Gastrocnemius medialis (tissue), 4 donors: ENCODE data around the gene ELAVL1. TPM values are rescaled to one million over a fixed set of nuclear protein-coding genes. Genes with fewer than 3 reads are reported as not detected.

Experiments used
- ATAC-seq, 2 donors: fragments of 150-250 bp; one replicate each; pipeline ENCODE4 v1.9.1; 2016
- DNase-seq, 2 donors: peaks; one replicate each; pipeline ENCODE4 v3.0.0-alpha.2; 2019
- H3K27ac ChIP-seq, 4 donors: fragments of 200-600 bp; sonication (generic); 1 replicate in 1 of 4; 2 replicates in 3 of 4; pipeline ENCODE4 v1.5.1; 2016 to 2018; ENCODE audit warnings: mild to moderate bottlenecking in 2 of 4, moderate library complexity in 1 of 4
- H3K27me3 ChIP-seq, 3 donors: fragments of 200-600 bp; sonication (generic) in 2 of 3; 1 replicate in 1 of 3; 2 replicates in 2 of 3; pipeline versions ENCODE4 v1.5.1 to v1.6.0; 2016 to 2019; ENCODE audit warnings: mild to moderate bottlenecking in 1 of 3, moderate library complexity in 1 of 3
- H3K36me3 ChIP-seq, 2 donors: fragments of 200-600 bp; sonication (generic) in 1 of 2; one replicate each; pipeline ENCODE4 v1.5.1; 2017 to 2018
- H3K4me1 ChIP-seq, 2 donors: fragments of 200-600 bp; sonication (generic) in 1 of 2; one replicate each; pipeline ENCODE4 v1.5.1; 2016 to 2017; ENCODE audit warnings: mild to moderate bottlenecking in 2 of 2
- H3K4me3 ChIP-seq, 4 donors: fragments of 200-600 bp; sonication (generic) in 3 of 4; 1 replicate in 1 of 4; 2 replicates in 3 of 4; pipeline ENCODE4 v1.5.1; 2016 to 2019; ENCODE audit warnings: mild to moderate bottlenecking in 2 of 4
- H3K9me3 ChIP-seq, 3 donors: fragments of 200-600 bp; sonication (generic) in 2 of 3; 1 replicate in 1 of 3; 2 replicates in 2 of 3; pipeline ENCODE4 v1.5.1; 2016 to 2019
- CTCF ChIP-seq, 5 experiments: fragments of 450-650 bp in 3 of 5; fragments of 200-600 bp in 2 of 5; sonication (generic) in 2 of 5; IDR thresholded peaks in 4 of 5; conservative IDR thresholded peaks in 1 of 5; 1 replicate in 4 of 5; 2 replicates in 1 of 5; pipeline ENCODE4 v1.5.1; 2016 to 2019; ENCODE audit warnings: antibody characterized with exemption in 5 of 5, mild to moderate bottlenecking in 3 of 5, moderate library complexity in 3 of 5
- POLR2A ChIP-seq, 2 donors: fragments of 450-650 bp; IDR thresholded peaks; one replicate each; pipeline ENCODE4 v1.6.1; 2017; ENCODE audit warnings: antibody characterized with exemption in 2 of 2, mild to moderate bottlenecking in 2 of 2, moderate library complexity in 2 of 2
- in situ Hi-C, 4 donors: fragments of 200-750 bp; cut with MboI; loops; one replicate each; pipeline versions ENCODE4 v1.15.0 to v1.8.0; 2017; ENCODE audit warnings: low sequenced_read_pairs in 4 of 4
- intact Hi-C: fragments of 100-400 bp; cut with DNase I; formaldehyde crosslinking; loops from one replicate; pipeline ENCODE4 v1.15.1; 2023; ENCODE audit warnings: low total_unique reads
- total RNA-seq, 4 donors: library from RNA; depleted of rRNA; stranded (reverse); fragments of >200 nt; gene quantifications; one replicate each; pipeline versions ENCODE4 v1.1.0 to v1.2.3, GENCODE V29; 2016

The ELAVL1 gene
- total RNA-seq, 4 donors from 2014 or later = 18.2 to 40.5 (median 28.9) TPM

DNA sequence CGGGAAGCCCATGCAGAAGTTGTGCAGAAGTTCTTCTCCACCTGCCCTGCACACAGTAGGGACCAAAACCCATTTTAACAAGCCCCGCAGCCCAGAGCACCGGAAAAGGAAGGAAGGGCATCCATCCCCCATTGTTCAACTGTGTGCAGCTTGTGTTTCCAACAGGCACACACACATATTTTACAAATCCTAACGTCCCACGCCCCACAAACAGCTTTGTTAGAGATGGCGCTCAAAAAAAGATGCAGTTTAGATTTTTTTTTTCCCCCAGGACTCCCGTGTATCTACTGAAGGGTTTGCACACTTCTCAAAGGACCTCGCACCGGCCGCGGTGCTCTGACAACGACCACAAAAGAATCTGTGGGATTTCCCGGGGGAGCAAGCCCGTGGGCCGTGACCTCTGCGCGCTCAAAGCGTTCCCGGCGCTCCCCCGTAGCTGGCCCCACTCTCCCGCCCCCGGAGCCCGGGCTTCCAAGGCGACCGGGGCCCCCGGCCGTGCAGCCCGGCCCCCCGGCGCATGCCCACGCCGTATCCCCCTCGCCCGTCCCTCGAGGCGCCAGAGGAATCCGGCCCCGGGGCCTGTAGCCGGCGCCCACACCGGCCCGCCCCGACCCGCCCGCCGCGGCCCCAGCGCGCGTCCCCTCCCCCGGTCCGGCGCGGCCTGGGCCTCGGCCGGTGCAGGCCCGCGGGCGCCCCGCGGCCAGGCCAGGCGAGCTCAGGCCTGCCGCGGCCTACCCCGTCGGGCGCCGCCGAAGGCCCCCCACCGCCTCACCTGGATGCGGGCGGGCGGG, 523 bp downstream of the ELAVL1 start:
- peak overlapping the region; percentile 74 to 90 (median 81) for H3K27ac ChIP-seq
- TF ChIP-seq CTCF (IDR thresholded peaks at IDR 0.05 in 4 of 5, conservative IDR thresholded peaks at IDR 0.05 in 1 of 5) = no peak
- no peak for TF ChIP-seq POLR2A (IDR thresholded peaks at IDR 0.05)
- H3K36me3 ChIP-seq = no peaks in the 10 kb centered on the region
- ATAC-seq (peak; percentile 11 to 18), DNase-seq (no peak)
- H3K4me3 ChIP-seq = peak overlapping the region; percentile 66 to 84 (median 82)
- H3K27me3 ChIP-seq = no peaks in the 10 kb centered on the region
- in situ Hi-C loops (loop anchor here in 3 of 4 donors (5.0 to 25.0 kb wide), 3 partner anchors 58 to 257 kb away; partner anchors contain the start of gene TIMM44 (in 2 of the 3)), intact Hi-C loops (loop anchor here (10.0 kb wide), 1 partner anchor 150 kb away; no protein-coding TSS in a partner anchor)
- no peaks in the 10 kb centered on the region for H3K9me3 ChIP-seq
- H3K4me1 ChIP-seq = peaks cover 44 to 48% of the 10 kb centered on the region in 2 donors

GRCh38 chr19:8004001-8004400, 1.4 kb downstream of the ELAVL1 start:
- intact Hi-C loops (loop anchor here (10.0 kb wide), 1 partner anchor 149 kb away; no protein-coding TSS in a partner anchor), in situ Hi-C loops (loop anchor here in 3 of 4 donors (5.0 to 25.0 kb wide), 3 partner anchors 57 to 258 kb away; partner anchors contain the start of gene TIMM44 (in 2 of the 3))
- Histone ChIP-seq H3K4me1 (peaks cover 52 to 57% of the 10 kb centered on the region in 2 donors), H3K27ac (peak overlapping the region in 2 of 4 donors; percentile 11 to 14), H3K27me3 (no peaks in the 10 kb centered on the region), H3K36me3 (no peaks in the 10 kb centered on the region), H3K4me3 (peak overlapping the region in 3 of 4 donors; percentile 66 to 84 (median 84)), H3K9me3 (no peaks in the 10 kb centered on the region)
- no peak for DNase-seq
- no peak for TF ChIP-seq POLR2A (IDR thresholded peaks at IDR 0.05)
- TF ChIP-seq CTCF (IDR thresholded peaks at IDR 0.05 in 4 of 5, conservative IDR thresholded peaks at IDR 0.05 in 1 of 5) = no peak
- ATAC-seq = no peak

DNA sequence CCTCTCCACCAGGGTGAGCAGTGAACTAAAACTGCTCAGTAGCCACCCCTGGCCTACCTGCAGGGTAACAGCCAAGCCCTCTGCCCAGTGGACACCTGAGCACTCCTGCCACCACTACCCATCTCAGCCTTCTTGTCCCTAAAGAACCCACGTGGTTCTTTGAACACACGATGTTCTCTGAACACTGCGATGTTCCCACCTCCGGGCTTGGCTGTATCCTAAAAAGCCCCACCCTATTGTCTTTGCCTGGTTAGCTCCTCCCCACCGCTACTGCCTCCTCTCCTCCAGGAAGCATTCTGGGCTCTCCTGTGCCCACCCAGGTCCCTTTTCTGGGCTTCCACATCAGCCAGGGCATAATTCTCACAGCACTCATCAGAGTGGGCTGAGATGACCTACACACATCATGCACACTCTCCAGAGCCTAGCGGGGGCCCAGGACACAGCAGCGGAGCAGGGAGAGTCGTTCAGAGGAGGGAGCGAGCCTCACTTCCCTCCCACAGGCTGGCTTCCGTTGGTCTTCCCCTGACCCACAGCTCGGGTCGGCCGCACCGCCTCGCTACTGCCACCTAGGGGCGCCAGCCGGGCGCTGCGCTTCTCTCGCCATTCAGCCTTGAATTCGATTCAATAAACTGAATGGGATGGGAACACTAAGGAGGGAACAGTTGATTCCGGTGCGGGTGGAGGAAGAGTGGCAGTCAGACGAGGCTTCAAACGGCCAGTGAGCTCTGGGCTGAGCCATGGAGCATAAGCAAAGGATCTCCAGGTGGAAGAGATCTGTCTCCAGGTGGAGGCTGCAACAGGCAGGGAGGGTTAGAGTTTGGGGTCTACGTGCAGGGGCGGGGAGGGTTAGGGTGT, 3.2 kb downstream of the ELAVL1 start:
- ATAC-seq = peak; percentile 69 to 75
- peak; percentile 70 to 79 for DNase-seq
- no peaks in the 10 kb centered on the region for H3K27me3 ChIP-seq
- H3K9me3 ChIP-seq = no peaks in the 10 kb centered on the region
- peaks cover 54 to 63% of the 10 kb centered on the region in 2 donors for H3K4me1 ChIP-seq
- in situ Hi-C loops = loop anchor here in 3 of 4 donors (5.0 to 25.0 kb wide), 3 partner anchors 55 to 260 kb away; partner anchors contain the start of gene TIMM44 (in 2 of the 3)
- H3K4me3 ChIP-seq = peak overlapping the region; percentile 33 to 50 (median 40)
- H3K27ac ChIP-seq = peak overlapping the region; percentile 76 to 90 (median 84)
- H3K36me3 ChIP-seq = no peaks in the 10 kb centered on the region
- intact Hi-C loops = loop anchor here (1.0 to 10.0 kb wide), 3 partner anchors 28 to 147 kb away; no protein-coding TSS in a partner anchor
- TF ChIP-seq CTCF (IDR thresholded peaks at IDR 0.05 in 4 of 5, conservative IDR thresholded peaks at IDR 0.05 in 1 of 5) = peak; percentile 94 to 100 (median 96)
- TF ChIP-seq POLR2A (IDR thresholded peaks at IDR 0.05) = no peak

DNA sequence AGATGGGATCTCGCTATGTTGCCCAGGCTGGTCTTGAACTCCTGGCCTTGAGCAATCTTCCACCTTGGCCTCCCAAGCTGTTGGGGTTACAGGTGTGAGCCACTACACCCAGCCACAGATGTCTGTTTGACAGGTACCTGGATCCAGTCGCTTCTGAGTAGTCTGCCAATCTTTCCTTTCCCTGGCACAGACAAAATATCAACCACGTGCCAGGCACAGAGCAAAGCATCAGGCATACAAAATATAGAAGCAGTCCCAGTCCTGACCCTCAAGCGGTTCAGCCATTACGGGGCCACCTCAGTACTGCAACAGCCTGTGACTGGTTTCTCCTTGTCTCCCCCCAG, 3.8 kb downstream of the ELAVL1 start:
- in situ Hi-C loops (loop anchor here in 3 of 4 donors (5.0 to 25.0 kb wide), 3 partner anchors 54 to 261 kb away; partner anchors contain the start of gene TIMM44 (in 2 of the 3)), intact Hi-C loops (loop anchor here (10.0 kb wide), 1 partner anchor 147 kb away; no protein-coding TSS in a partner anchor)
- no peaks in the 10 kb centered on the region for H3K27me3 ChIP-seq
- DNase-seq (no peak), ATAC-seq (peak in 1 of 2 donors; percentile 15)
- H3K4me3 ChIP-seq = peak overlapping the region in 1 of 4 donors; percentile 46
- H3K27ac ChIP-seq = peak overlapping the region; percentile 76 to 90 (median 84)
- no peak for TF ChIP-seq POLR2A (IDR thresholded peaks at IDR 0.05)
- peak in 1 of 5 experiments; percentile 10 for TF ChIP-seq CTCF (IDR thresholded peaks at IDR 0.05 in 4 of 5, conservative IDR thresholded peaks at IDR 0.05 in 1 of 5)
- no peaks in the 10 kb centered on the region for H3K9me3 ChIP-seq
- no peaks in the 10 kb centered on the region for H3K36me3 ChIP-seq
- peaks cover 54 to 63% of the 10 kb centered on the region in 2 donors for H3K4me1 ChIP-seq
